WTC11 (cell line): ENCODE measurements around the gene NDUFAF8. TPM values are rescaled to one million over a fixed set of nuclear protein-coding genes. Genes with fewer than 3 reads are reported as not detected.

ENCODE experiments used
- ATAC-seq: fragments of 200-7000 bp; cut with Tn5 transposase; 2 replicates; pipeline ENCODE4 v1.10.0; 2021; ENCODE audit warnings: mild to moderate bottlenecking, moderate library complexity
- CTCF ChIA-PET: fragments of 300-600 bp; sonication (Branson Sonifier 250); formaldehyde crosslinking; loops from one replicate; lab custom pipeline; 2021; ENCODE audit warnings: antibody characterized with exemption; lab: Charles Lee
- POLR2A ChIA-PET: fragments of 350-600 bp; sonication (Branson Sonifier 250); formaldehyde crosslinking; loops from one replicate; lab custom pipeline; 2021; ENCODE audit warnings: antibody characterized with exemption; lab: Charles Lee
- DNase-seq: peaks from one replicate; pipeline ENCODE4 v3.0.0; 2021; ENCODE audit warnings: low spot score
- H3K27ac Mint-ChIP-seq: 2 replicates; pipeline ENCODE4 v1.8.0; 2021; ENCODE audit warnings: mixed read lengths
- H3K27me3 Mint-ChIP-seq: 2 replicates; pipeline ENCODE4 v1.8.0; 2021; ENCODE audit warnings: low read depth, mild to moderate bottlenecking, moderate library complexity, mixed read lengths
- H3K36me3 Mint-ChIP-seq: 2 replicates; pipeline ENCODE4 v1.8.0; 2021; ENCODE audit warnings: mixed read lengths
- H3K4me1 Mint-ChIP-seq: 2 replicates; pipeline ENCODE4 v1.8.0; 2022; ENCODE audit warnings: mixed read lengths
- H3K4me3 Mint-ChIP-seq: 2 replicates; pipeline ENCODE4 v1.8.0; 2021; ENCODE audit warnings: mild to moderate bottlenecking, moderate library complexity, mixed read lengths
- H3K9me3 Mint-ChIP-seq: 2 replicates; pipeline ENCODE4 v1.8.0; 2021; ENCODE audit warnings: mixed read lengths
- CREB1 ChIP-seq: sonication (generic); formaldehyde crosslinking; IDR thresholded peaks from 2 replicates; pipeline ENCODE4 v1.8.0; 2023; ENCODE audit warnings: mild to moderate bottlenecking, missing genetic modification reagents
- CTCF ChIP-seq: fragments of 200-600 bp; IDR thresholded peaks from 2 replicates; pipeline ENCODE4 v1.8.0; 2022; ENCODE audit warnings: antibody characterized with exemption
- ELF4 ChIP-seq: sonication (generic); formaldehyde crosslinking; IDR thresholded peaks from 2 replicates; pipeline ENCODE4 v1.8.1; 2022; ENCODE audit warnings: low read depth, mild to moderate bottlenecking, moderate library complexity, missing genetic modification reagents
- JUN ChIP-seq: sonication (generic); formaldehyde crosslinking; IDR thresholded peaks from 2 replicates; pipeline ENCODE4 v1.8.0; 2023; ENCODE audit warnings: mild to moderate bottlenecking, missing genetic modification reagents
- NFE2L1 ChIP-seq: sonication (generic); formaldehyde crosslinking; IDR thresholded peaks from 2 replicates; pipeline ENCODE4 v1.8.1; 2023; ENCODE audit warnings: missing genetic modification reagents
- PRDM15 ChIP-seq: sonication (generic); formaldehyde crosslinking; IDR thresholded peaks from 2 replicates; pipeline ENCODE4 v1.8.0; 2022; ENCODE audit warnings: missing genetic modification reagents
- RELA ChIP-seq: sonication (generic); formaldehyde crosslinking; IDR thresholded peaks from 2 replicates; pipeline ENCODE4 v1.8.1; 2022; ENCODE audit warnings: missing genetic modification reagents, mild to moderate bottlenecking, borderline replicate concordance
- SP1 ChIP-seq: sonication (generic); formaldehyde crosslinking; conservative IDR thresholded peaks from 2 replicates; pipeline ENCODE4 v1.8.1; 2022; ENCODE audit warnings: missing genetic modification reagents
- TEAD4 ChIP-seq: sonication (generic); formaldehyde crosslinking; IDR thresholded peaks from 2 replicates; pipeline ENCODE4 v1.8.0; 2022; ENCODE audit warnings: mild to moderate bottlenecking, missing genetic modification reagents
- ZBTB21 ChIP-seq: sonication (generic); formaldehyde crosslinking; IDR thresholded peaks from 2 replicates; pipeline ENCODE4 v1.8.1; 2023; ENCODE audit warnings: mild to moderate bottlenecking, missing genetic modification reagents, borderline replicate concordance
- ZNF219 ChIP-seq: sonication (generic); formaldehyde crosslinking; IDR thresholded peaks from 2 replicates; pipeline ENCODE4 v1.8.0; 2023; ENCODE audit warnings: missing genetic modification reagents, mild to moderate bottlenecking, borderline replicate concordance
- ZNF317 ChIP-seq: sonication (generic); formaldehyde crosslinking; IDR thresholded peaks from 2 replicates; pipeline ENCODE4 v1.8.1; 2023; ENCODE audit warnings: low read depth, mild to moderate bottlenecking, moderate library complexity, missing genetic modification reagents, borderline replicate concordance
- ZSCAN18 ChIP-seq: fragments of 250-450 bp; sonication (Bioruptor Pico); IDR thresholded peaks from 2 replicates; pipeline ENCODE4 v2.1.2; 2022; ENCODE audit warnings: mild to moderate bottlenecking, moderate library complexity
- total RNA-seq: library from RNA; stranded (reverse); gene quantifications from 3 replicates; pipeline ENCODE4 v1.2.3, GENCODE V29; 2021
- TF ChIP-seq, protein P1 (sequence below): fragments of 250-450 bp; sonication (Bioruptor Pico); IDR thresholded peaks from 2 replicates; pipeline ENCODE4 v1.9.0; 2021; ENCODE audit warnings: moderate library complexity, mild to moderate bottlenecking, inconsistent platforms, borderline replicate concordance
- TF ChIP-seq, protein P2 (sequence below): sonication (generic); formaldehyde crosslinking; IDR thresholded peaks from 2 replicates; pipeline ENCODE4 v1.8.0; 2023; ENCODE audit warnings: missing genetic modification reagents, mild to moderate bottlenecking, borderline replicate concordance
- TF ChIP-seq, protein P3 (sequence below): sonication (generic); formaldehyde crosslinking; IDR thresholded peaks from 2 replicates; pipeline ENCODE4 v1.8.0; 2023; ENCODE audit warnings: mild to moderate bottlenecking, missing genetic modification reagents
- TF ChIP-seq, protein P4 (sequence below): sonication (generic); formaldehyde crosslinking; conservative IDR thresholded peaks from 2 replicates; pipeline ENCODE4 v1.8.1; 2023; ENCODE audit warnings: mild to moderate bottlenecking, low read depth, missing genetic modification reagents, moderate library complexity

Gene NDUFAF8
- total RNA-seq, 1 experiment from 2014 or later, result 73.0 TPM

- Mint-ChIP-seq H3K4me1 (no peaks in the 10 kb centered on the region), H3K27ac (no peak overlapping the region), H3K4me3 (no peak overlapping the region), H3K9me3 (no peaks in the 10 kb centered on the region), H3K27me3 (no peaks in the 10 kb centered on the region), H3K36me3 (no peaks in the 10 kb centered on the region; the same call in 1 of the 2 replicates)
- TF ChIP-seq, protein P1, sequence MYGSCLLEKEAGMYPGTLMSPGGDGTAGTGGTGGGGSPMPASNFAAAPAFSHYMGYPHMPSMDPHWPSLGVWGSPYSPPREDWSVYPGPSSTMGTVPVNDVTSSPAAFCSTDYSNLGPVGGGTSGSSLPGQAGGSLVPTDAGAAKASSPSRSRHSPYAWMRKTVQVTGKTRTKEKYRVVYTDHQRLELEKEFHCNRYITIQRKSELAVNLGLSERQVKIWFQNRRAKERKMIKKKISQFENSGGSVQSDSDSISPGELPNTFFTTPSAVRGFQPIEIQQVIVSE (CRISPR knock-in tag), result no peak
- TF ChIP-seq ZNF219 (CRISPR knock-in tag) (no peak), CTCF (no peak)
- ChIA-PET POLR2A (no interaction called here), CTCF (interaction anchor here (1.1 kb wide), 1 partner anchor 9 kb away, joined by 3 read pairs; no protein-coding TSS in a partner anchor)
- no peak for ATAC-seq
- DNase-seq, result no peak
Measured at GRCh38 chr17:81209141-81209540, 30.0 kb upstream of the NDUFAF8 start.

DNA sequence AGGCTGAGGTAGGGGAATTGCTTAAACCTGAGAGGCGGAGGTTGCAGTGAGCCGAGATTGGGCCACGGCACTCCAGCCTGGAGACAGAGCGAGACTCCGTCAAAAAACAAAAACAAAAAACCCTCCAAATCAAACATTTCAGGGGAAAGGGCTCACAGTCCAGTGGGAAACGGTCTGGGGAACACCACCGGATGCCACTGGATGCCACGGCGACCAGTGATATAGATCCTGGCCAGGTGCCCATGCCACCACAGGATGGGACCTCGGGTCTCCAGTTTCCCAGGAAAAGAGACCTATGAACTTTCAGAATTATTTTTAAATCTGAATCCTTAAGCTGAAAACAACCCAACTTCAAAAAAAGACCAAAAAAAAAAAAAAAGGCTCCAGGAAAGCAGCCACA lies 28.7 kb upstream of the NDUFAF8 start:
- no peaks in the 10 kb centered on the region for H3K27me3 Mint-ChIP-seq
- CTCF ChIA-PET, result interaction anchor here (0.8 to 1.5 kb wide), 6 partner anchors 9 to 88 kb away, joined by 3 to 7 read pairs (median 4); partner anchors contain the start of genes CEP131, NDUFAF8 and TEPSIN
- POLR2A ChIA-PET, result no interaction called here
- H3K27ac Mint-ChIP-seq, result no peak overlapping the region
- H3K4me1 Mint-ChIP-seq, result no peaks in the 10 kb centered on the region
- no peak for DNase-seq
- no peak for ATAC-seq
- no peak overlapping the region for H3K4me3 Mint-ChIP-seq
- H3K9me3 Mint-ChIP-seq, result no peaks in the 10 kb centered on the region
- TF ChIP-seq, protein P2, sequence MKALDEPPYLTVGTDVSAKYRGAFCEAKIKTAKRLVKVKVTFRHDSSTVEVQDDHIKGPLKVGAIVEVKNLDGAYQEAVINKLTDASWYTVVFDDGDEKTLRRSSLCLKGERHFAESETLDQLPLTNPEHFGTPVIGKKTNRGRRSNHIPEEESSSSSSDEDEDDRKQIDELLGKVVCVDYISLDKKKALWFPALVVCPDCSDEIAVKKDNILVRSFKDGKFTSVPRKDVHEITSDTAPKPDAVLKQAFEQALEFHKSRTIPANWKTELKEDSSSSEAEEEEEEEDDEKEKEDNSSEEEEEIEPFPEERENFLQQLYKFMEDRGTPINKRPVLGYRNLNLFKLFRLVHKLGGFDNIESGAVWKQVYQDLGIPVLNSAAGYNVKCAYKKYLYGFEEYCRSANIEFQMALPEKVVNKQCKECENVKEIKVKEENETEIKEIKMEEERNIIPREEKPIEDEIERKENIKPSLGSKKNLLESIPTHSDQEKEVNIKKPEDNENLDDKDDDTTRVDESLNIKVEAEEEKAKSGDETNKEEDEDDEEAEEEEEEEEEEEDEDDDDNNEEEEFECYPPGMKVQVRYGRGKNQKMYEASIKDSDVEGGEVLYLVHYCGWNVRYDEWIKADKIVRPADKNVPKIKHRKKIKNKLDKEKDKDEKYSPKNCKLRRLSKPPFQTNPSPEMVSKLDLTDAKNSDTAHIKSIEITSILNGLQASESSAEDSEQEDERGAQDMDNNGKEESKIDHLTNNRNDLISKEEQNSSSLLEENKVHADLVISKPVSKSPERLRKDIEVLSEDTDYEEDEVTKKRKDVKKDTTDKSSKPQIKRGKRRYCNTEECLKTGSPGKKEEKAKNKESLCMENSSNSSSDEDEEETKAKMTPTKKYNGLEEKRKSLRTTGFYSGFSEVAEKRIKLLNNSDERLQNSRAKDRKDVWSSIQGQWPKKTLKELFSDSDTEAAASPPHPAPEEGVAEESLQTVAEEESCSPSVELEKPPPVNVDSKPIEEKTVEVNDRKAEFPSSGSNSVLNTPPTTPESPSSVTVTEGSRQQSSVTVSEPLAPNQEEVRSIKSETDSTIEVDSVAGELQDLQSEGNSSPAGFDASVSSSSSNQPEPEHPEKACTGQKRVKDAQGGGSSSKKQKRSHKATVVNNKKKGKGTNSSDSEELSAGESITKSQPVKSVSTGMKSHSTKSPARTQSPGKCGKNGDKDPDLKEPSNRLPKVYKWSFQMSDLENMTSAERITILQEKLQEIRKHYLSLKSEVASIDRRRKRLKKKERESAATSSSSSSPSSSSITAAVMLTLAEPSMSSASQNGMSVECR, result no peak
- no peak for TF ChIP-seq CREB1 (CRISPR knock-in tag)
- TF ChIP-seq ELF4, result no peak
- no peak for TF ChIP-seq JUN (CRISPR knock-in tag)
- TF ChIP-seq, protein P3, sequence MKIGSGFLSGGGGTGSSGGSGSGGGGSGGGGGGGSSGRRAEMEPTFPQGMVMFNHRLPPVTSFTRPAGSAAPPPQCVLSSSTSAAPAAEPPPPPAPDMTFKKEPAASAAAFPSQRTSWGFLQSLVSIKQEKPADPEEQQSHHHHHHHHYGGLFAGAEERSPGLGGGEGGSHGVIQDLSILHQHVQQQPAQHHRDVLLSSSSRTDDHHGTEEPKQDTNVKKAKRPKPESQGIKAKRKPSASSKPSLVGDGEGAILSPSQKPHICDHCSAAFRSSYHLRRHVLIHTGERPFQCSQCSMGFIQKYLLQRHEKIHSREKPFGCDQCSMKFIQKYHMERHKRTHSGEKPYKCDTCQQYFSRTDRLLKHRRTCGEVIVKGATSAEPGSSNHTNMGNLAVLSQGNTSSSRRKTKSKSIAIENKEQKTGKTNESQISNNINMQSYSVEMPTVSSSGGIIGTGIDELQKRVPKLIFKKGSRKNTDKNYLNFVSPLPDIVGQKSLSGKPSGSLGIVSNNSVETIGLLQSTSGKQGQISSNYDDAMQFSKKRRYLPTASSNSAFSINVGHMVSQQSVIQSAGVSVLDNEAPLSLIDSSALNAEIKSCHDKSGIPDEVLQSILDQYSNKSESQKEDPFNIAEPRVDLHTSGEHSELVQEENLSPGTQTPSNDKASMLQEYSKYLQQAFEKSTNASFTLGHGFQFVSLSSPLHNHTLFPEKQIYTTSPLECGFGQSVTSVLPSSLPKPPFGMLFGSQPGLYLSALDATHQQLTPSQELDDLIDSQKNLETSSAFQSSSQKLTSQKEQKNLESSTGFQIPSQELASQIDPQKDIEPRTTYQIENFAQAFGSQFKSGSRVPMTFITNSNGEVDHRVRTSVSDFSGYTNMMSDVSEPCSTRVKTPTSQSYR (CRISPR knock-in tag), result no peak
- TF ChIP-seq SP1, result no peak
- no peak for TF ChIP-seq ZSCAN18 (CRISPR knock-in tag)
- TF ChIP-seq, protein P4, sequence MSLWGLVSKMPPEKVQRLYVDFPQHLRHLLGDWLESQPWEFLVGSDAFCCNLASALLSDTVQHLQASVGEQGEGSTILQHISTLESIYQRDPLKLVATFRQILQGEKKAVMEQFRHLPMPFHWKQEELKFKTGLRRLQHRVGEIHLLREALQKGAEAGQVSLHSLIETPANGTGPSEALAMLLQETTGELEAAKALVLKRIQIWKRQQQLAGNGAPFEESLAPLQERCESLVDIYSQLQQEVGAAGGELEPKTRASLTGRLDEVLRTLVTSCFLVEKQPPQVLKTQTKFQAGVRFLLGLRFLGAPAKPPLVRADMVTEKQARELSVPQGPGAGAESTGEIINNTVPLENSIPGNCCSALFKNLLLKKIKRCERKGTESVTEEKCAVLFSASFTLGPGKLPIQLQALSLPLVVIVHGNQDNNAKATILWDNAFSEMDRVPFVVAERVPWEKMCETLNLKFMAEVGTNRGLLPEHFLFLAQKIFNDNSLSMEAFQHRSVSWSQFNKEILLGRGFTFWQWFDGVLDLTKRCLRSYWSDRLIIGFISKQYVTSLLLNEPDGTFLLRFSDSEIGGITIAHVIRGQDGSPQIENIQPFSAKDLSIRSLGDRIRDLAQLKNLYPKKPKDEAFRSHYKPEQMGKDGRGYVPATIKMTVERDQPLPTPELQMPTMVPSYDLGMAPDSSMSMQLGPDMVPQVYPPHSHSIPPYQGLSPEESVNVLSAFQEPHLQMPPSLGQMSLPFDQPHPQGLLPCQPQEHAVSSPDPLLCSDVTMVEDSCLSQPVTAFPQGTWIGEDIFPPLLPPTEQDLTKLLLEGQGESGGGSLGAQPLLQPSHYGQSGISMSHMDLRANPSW (CRISPR knock-in tag), result no peak
- TF ChIP-seq TEAD4 (CRISPR knock-in tag), result no peak
- TF ChIP-seq NFE2L1 (CRISPR knock-in tag), result no peak
- no peak for TF ChIP-seq ZNF317
- TF ChIP-seq ZBTB21 (CRISPR knock-in tag), result no peak
- no peak for TF ChIP-seq PRDM15 (CRISPR knock-in tag)
- TF ChIP-seq RELA, result no peak
- H3K36me3 Mint-ChIP-seq, result no peaks in the 10 kb centered on the region; the same call in 1 of the 2 replicates
